NB4 (cell line): ENCODE data around the gene LIN37.

Experiments used
- CTCF ChIP-seq: IDR thresholded peaks from one replicate; pipeline ENCODE4 v1.5.1; 2012; ENCODE audit warnings: low read depth, low read length
- MAX ChIP-seq: IDR thresholded peaks from 2 replicates; pipeline ENCODE4 v1.6.1; 2011; ENCODE audit warnings: low read depth, low read length
- POLR2A ChIP-seq: IDR thresholded peaks from 2 replicates; pipeline ENCODE4 v1.6.1; 2011; ENCODE audit warnings: mild to moderate bottlenecking; ENCODE audit not compliant: insufficient read length; ENCODE audit errors: extremely low read depth

GRCh38 chr19:35736913-35737886 is 11.2 kb upstream of the LIN37 start:
- TF ChIP-seq CTCF (no peak), MAX (no peak), POLR2A (no peak)
